Ramos (cell line): ENCODE measurements around the gene PPARD.
"Not testable (repeated sequence)": the region's sequence is repeated elsewhere in the genome, so short reads cannot be mapped to it uniquely, and the experiment has no call there.

Source experiments
- in situ Hi-C: fragments of 300-500 bp; cut with MboI; formaldehyde crosslinking; loops from one replicate; pipeline ENCODE4 v1.14.3; 2022; ENCODE audit warnings: low sequenced_read_pairs; ENCODE audit not compliant: unreplicated experiment

The PPARD gene

DNA sequence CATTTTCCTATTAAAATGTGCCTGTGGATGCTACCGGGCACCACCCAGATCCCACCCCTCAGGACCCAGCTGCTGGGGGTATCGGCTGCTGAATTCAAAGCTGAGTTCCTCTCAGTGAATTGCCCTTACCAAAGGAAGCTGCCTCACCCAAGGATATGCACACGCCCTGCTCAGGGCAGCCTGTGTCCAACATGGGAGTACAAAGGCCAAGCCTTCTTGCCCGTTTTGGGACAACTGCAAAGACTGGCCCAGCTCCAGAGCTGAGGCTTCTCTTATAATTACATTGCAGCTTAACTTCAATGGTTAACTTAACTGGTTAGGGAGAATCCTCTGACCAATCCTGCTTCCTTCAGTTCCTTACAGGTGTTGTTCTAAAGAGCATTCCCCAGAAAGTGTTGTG, 89.9 kb downstream of the PPARD start:
- in situ Hi-C loops: no loop called here

DNA sequence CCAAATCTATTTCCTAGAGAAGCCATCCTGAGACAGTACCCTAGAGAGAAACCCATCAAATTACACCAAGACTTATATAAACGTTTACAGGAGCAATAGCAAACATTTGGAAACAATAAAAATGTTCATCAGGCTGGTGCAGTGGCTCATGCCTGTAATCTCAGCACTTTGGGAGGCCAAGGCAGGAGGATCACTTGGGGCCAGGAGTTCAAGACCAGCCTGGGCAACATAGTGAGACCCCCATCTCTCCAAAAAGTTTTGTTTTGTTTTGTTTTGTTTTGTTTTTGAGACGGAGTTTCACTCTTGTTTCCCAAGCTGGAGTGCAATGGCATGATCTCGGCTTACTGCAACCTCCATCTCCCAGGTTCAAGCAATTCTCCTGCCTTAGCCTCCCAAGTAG, 90.3 kb downstream of the PPARD start:
- in situ Hi-C loops: not testable (repeated sequence)

DNA sequence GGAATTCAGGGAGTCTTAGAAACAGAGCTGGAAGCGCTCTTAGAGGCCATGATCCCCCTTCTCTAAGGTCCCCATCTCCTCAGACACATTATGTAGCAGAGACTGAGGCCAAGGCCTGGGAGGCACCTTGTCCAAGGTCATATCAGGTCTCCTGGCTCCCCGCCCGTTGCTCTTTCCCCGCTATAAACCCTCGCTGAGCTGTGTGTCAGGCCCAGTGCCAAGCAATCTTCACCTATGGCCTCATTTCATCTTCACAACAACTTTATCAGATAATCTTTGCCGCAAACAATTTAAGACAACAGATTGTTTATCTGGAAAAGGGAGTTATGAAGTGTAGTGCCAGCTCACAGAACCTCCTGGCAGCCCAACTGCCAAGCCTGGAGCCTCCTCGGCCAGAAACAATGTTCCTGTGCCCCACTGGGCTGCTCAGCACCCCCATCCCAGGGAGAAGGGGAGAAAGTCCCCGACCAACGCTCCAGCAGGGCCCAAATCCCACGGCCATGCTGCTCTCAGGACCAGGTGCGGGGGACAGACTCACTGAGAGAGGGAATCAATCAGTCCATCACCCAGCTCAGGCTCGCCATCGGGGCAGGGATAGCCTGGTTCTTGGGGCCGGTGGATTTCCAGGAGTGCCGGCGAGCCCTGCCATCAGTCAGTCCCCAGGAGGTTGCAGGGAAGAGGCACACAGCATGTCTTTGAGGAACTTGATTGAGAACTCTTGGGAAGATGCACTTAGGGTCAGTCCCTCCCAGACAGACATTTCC, 92.9 kb downstream of the PPARD start:
- in situ Hi-C loops: no loop called here

DNA sequence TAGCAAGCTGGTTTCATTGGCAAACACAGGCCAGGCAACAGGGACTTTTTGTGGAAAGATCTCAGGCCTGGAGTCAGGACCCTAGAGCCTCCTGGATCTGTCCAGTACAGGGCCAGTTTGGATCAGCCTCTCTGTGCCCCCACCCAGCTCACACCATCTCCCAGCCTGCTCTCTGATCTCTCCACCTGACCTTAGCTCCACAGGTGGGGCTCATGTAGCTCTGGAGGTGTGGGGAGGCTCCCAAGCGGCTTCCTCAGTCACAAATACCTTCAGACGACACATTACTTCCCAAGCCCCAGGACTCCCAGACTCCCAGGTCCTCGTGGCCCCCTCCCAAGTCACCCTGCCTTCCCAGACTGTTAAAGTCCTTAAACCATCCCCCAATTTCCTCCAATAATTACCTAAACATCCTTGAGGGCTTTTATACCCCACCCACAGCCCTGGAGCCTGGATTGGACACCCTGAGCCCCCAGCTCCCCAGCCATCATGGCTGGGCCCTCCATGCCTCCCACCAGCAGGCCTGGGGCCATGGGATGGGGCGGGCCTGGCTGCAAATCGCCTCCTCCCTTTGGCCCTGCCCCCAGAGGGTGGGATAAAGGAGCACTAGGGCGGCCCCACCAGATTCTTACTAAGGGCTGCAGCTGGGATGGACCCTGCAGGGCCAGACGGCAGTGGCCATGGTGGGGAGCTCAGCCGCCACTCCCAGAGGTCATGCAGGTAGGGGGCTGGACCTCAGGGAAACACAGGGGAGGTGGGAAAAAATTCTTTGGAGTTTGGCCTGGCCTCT, 93.9 kb downstream of the PPARD start:
- in situ Hi-C loops: no loop called here

DNA sequence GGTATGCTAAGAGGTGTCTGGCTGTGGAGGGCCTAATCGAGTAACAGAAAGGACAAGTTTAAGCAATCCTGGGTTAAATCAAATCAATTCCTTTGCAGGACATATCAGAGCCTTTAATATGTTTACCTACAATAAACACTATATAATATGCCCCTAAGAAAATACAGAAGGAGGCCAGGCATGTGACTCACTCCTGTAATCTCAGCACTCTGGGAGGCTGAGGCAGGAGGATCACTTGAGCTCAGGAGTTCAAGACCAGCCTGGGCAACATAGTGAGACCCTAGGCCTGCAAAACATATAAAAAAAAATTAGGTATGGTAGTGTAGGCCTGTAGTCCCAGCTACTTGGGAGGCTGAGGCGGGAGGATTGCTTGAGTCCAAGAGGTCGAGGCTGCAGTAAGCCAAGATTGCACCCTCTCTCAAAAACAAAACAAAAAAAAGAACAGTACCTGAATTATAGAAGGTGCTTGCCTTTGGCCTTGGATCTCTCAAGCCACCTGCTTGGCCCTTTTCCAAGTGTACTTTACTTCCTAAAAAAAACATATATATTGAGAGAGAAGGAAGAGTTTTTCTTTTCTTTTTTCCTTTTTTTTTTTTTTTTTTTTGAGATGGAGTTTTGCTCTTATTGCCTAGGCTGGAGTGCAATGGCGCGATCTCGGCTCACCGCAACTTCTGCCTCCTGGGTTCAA, 96.2 kb downstream of the PPARD start:
- in situ Hi-C loops: not testable (repeated sequence)

DNA sequence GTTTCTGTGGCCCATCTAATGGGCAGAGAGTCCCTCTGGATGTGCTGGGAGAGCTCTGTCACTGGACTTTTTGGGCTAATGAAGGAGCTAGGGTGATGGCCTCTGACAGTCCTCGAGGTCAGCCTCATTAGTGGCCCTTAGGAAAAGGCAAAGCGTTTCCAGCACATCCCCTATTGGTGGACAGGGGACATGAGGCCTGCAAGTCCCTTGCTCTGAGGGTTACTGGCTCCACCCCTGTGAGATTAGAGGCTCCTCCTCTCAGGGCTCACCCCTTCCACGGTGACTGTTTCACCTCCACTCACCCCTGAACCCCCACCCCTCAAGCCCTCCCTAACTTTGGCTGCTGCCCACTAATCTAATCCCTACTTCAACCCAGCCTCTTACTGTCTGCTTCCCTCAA, 97.0 kb downstream of the PPARD start:
- in situ Hi-C loops: no loop called here

DNA sequence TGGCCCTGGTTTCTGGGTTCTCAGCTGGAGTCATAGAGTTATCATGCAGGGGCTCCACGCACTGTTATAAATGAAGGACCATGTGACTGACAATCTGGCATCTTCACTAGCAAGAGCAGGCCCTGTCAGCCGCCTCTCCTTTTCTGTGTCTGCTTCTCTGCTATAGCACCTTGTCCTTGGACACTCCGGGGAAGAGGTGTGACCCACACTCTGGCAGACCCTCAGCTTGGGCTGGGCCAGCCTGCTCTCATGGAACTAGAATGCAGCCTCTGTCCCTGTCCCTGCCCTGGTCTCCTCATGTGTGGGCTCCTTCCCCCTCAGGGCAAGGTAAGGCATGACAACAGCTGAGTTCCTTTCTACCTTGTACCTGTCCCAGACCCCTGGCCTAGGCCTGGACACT, 98.8 kb downstream of the PPARD start:
- in situ Hi-C loops: no loop called here

DNA sequence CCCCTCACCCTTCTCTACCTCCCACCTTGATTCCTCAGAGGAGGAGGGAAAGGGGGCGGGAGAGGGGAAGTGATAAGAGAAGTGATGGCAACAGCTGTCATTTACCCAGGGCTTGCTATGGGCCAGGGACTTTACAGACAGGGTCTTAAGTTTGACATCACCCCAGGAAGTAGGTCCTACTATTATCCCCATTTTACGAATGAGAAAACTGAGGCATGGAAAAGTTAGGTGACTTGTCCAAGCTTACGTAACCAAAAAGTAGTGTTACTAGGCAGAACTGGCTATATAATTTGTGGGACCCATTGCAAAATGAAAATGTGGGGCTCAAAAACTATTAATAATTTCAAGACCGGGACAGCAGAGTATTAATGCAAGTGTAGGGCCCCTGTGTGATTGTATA, 99.3 kb downstream of the PPARD start:
- in situ Hi-C loops: no loop called here

DNA sequence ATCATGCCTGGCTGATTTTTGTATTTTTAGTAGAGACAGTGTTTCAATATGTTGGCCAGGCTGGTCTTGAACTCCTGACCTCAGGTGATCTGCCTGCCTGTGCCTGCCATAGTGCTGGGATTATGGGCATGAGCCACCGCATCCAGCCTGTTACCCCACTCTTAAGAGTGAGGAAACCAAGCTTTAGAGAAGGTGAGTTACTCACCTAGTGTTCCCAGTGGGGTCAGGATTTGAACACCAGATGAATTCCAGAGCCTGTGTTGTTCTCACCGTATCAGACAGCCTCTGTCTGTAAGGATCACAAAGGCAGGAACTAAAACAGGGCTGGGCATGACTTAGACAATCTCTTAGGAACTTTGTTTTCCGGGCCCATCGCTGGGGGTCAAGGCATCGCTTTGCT, 100.3 kb downstream of the PPARD start:
- in situ Hi-C loops: no loop called here

DNA sequence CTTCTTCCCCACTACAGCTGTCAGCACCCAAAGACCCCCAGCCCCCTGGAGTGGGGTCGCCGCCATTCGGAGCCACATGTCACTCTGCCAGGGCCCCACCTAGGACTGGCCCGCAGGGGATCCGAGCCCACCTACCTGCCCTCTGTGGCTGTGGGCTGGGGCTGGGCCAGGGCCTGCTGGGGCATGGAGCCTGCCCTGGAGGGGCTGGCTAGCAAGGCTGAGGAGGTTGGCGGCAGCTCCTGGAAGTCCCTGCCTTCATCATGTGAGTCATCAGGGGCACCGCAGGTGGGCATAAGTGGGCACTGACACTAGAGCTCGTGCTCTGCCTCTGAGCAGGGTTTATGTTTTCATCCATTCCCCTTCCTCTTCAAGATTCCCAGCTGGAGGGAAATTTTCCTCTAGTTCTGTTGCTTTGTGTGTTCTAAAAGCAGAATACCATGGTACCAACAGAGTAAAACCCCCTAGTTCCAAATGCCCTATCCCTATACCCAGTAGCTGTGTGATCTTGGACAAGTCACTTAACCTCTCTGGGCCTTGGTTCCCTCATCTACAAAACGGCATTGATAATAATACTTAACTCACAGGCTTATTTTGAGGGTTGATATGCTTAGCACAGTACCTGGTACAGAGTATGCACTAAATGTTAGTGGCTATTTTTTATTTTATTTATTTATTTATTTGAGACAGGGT, 101.1 kb downstream of the PPARD start:
- in situ Hi-C loops: no loop called here

DNA sequence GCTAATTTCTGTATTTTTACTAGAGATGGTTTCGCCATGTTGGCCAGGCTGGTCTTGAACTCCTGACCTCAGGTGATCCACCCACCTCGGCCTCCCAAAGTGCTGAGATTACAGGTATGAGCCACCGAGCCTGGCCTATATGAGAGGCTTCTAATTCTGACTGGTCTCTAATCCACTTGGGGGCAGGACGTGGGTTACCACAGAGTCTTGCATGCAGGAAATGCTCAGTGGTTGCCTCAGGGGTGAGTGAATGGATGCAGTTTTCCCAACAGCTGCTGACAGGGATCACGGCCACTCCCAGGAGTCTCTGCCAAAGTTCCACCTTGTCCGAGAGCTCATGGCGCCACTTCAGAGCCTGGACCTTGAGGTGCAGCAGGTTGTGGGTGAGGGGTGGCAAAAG, 103.3 kb downstream of the PPARD start:
- in situ Hi-C loops: no loop called here

DNA sequence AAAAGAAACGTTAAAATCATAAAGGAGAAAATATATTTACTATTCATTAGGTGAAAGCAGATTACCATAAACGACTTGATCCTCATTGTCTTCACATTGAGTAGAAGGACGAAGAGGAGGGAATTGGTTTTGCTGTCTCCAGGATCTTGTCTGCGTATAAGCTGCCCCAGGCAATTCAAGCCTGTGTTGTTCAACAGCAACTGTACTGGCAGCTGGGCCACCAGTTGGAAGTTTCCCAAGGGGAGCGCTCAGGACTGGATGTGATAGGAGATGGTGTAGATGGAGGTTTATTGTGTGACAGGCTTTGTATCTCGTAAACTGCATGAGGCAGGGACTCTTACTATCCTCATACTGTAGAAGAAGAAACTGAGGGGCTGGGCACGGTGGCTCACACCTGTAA, 105.8 kb downstream of the PPARD start:
- in situ Hi-C loops: no loop called here

DNA sequence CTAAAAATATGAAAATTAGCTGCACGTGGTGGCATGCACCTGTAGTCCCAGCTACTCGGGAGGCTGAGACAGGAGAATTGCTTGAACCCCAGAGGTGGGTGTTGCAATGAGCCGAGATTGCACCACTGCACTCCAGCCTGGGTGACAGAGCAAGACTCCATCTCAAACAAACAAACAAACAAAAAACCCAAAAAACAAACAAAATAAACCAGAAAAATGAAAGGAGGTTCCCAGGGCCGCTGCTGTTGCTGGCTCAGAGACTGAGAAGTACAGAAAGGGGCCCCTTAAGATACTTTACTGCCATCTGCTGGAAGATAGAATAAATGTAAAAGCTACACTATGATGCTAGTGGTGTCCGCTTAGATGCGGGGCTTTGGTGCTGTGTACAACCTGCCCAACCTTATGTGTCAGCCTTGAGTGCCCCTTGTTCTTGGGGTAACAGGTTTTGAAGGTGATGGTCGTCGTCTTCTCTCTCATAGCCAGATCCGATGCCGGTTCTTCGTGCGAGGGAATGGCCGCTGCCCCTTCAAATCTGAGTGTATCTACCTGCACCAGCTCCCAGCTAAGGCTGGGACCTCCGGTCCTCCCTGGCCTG, 107.0 kb downstream of the PPARD start:
- in situ Hi-C loops: no loop called here

DNA sequence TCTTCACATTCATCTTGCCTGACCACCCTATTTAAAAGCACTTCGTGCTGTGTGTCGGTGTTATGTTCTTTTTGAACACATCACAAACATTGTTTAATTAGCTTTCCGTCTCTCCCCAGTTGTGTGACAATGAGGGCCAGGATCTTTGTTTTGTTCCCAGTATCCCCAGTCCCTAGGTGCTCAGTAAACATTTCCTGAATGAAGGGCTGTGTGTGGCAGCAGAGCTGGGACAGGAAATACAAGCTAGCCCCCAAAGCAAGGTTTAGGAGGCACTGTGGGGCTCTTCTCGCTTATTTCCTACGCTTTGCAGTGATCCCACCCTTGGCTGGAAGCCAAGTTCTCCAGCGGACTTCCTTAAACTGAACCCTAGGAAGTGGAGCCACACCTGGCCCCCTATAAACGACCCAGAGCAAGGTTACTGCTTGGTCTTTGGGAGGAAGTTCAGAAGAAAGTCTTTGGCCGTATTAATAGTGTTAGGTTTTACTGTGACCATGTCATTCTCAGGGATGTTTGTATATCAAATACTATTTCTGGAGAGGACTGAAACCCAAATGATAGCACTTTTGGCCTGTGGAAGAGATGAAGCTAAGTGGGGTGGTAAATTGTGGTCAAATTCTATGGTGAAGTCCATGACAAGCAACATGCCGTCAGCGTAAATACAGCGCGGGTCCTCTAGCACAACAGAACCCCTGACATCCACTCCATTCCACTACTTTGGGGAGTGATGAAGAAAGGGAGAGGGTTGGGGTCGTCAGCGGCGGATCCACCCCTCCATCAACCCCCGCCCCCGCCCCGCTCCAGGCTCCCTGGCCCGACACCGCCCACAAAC, 109.2 kb downstream of the PPARD start:
- in situ Hi-C loops: no loop called here

DNA sequence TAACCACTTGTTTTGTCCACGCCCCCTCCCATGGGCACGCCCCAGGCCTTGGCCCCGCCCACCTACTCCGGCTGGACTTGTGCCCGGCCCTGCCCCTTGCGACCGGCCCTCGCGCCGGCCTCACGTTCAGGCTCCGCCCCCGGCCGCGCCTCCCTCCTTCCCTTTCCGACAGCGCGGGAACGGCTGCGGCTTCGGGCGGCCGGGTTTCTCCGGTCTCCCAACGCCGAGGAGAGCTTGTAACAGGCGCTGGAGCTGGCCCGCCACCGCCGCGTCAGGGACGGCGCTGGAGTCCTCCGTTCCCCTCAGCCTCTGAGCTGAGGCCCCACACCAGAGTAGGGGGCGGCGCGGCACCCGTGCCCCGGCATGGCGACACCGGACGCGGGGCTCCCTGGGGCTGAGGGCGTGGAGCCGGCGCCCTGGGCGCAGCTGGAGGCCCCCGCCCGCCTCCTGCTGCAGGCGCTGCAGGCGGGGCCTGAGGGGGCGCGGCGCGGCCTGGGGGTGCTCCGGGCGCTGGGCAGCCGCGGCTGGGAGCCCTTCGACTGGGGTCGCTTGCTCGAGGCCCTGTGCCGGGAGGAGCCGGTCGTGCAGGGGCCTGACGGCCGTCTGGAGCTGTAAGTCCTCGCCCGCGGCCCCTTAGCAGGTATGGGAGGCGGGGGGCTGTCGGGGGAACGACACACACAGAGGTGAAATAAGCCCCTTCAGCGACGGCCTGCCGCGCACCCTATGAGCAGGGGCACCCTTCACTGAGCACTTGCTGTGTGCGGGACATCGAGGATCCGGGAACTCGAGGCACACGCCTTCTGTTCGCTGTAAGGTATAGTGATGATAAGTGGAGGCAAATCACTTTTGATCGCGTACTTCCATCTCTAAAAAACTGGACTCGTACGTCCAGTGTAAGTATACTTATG, 110.1 kb downstream of the PPARD start, which contains the start of gene FANCE:
Gene FANCE, plus strand, starts transcription at position 156 of the 908 bp plus-strand sequence. Its CDS starts 208 bp downstream, at position 364.
- in situ Hi-C loops: no loop called here

DNA sequence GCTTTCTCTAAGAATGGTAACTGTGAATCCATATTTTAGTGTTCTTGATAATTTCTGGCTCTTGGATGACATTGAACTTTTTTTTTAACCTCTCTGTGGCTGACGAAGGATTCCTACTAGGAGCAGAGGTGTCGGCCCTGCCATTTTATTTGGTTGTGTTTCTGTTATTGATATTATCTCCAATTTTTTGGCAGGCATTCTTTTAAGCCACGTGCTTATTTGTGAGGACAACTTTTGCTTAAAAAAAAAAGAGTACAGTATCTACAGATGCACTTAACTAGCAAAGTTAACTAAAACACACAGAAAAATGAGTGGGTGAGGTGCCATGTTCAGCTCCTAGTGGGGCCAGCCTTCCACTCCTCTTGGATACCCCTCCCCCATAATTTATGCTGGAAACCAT, 110.9 kb downstream of the PPARD start:
- in situ Hi-C loops: no loop called here

DNA sequence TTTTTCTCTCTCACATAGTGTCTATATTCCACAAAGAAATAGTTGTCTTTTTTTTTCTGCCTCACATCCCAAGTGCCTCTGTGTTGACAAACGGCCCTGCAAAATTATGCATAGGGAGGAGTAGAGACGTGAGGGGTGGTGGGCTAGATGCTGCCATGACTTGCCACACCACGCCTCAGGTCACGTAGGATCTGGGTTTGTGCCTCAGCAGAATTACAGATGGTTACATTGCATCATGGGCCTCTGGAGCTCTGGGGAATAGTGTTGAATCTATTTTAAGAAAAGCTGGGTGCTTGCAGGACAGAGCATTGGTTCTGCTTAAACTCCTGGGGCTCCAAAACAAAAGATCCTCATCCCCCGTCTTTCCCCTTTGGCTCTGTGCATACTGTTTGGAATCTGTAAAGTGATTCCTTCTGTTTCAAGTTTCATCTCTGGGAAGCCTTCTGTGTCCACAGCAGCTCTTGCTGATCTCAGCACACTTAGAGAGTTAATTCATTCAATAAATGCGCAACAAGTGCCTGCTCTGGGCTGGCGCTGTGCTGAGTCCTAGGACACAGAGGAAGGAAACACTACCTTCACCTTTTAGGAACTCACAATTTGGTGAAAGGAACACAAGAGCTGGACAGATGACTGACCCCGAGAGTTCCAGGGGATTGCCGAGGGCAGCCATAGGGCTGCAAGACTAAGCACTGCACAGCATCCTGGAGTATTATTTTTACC, 112.2 kb downstream of the PPARD start:
- in situ Hi-C loops: no loop called here

DNA sequence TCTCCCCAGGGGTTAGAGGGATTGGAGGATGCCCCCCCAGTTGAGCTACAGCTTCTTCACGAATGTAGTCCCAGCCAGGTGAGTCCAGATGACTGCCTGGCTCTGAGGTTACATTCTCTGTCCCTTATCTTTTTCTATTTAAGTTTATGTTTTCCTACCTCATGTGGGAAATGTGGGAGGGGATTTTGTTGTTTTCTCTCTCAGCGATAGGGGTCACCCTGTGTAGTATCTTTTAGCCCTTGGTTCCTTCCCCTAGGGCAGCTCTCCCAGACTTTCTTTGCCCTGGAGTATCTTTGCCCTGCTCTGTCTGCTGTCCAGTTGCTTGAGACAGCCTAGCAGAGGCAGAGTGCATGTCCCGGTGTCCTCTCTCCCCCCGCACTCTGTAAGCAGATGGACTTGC, 115.5 kb downstream of the PPARD start:
- in situ Hi-C loops: no loop called here
